K562 treated with DMSO at 1 percent for 48 hours (cell line): ENCODE data around the gene SUN2. TPM values are rescaled to one million over a fixed set of nuclear protein-coding genes. Genes with fewer than 3 reads are reported as not detected.

Source experiments
- total RNA-seq: library from RNA; unstranded; fragments of 300-600 nt; gene quantifications from 2 replicates; pipeline ENCODE4 v1.2.3, GENCODE V29; 2022; ENCODE audit warnings: low replicate concordance; ENCODE audit errors: extremely low read depth

SUN2 gene, protein sequence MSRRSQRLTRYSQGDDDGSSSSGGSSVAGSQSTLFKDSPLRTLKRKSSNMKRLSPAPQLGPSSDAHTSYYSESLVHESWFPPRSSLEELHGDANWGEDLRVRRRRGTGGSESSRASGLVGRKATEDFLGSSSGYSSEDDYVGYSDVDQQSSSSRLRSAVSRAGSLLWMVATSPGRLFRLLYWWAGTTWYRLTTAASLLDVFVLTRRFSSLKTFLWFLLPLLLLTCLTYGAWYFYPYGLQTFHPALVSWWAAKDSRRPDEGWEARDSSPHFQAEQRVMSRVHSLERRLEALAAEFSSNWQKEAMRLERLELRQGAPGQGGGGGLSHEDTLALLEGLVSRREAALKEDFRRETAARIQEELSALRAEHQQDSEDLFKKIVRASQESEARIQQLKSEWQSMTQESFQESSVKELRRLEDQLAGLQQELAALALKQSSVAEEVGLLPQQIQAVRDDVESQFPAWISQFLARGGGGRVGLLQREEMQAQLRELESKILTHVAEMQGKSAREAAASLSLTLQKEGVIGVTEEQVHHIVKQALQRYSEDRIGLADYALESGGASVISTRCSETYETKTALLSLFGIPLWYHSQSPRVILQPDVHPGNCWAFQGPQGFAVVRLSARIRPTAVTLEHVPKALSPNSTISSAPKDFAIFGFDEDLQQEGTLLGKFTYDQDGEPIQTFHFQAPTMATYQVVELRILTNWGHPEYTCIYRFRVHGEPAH
- total RNA-seq = not detected in 2 replicates

DNA sequence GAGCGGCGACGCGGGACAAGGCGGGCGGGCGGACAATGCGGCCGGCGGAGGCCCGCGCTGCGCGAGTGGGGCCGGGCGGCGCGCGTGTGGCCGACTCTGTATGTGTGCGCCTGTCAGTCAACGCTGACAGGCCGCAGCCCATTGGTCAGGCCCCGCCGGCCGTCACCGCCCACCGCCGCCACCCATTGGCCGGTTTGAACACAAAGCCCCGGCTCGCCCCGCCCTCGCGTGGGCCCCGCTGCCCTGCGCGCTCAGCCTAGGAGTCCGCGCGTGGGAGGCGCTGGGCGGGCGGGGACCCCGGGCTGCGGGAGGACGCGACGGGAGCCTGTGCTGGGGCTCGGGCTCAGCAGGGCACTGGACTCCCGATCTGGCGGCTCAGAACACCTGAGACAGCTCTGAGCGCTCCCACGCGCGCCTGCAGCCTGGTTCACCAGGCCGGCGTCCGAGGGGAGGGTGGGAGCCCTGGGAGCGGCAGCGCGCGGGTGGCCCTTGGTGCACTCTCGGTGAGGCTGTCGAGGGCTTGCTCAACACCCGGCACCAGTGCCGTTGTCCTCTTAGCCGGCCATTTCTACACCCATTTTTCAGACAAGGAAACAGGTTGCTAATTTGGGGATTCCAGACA, at the start of gene SUN2:
SUN2 (minus strand) TSS at position 88 of the 622 bp plus-strand sequence. CDS start 3,370 bp downstream, outside the sequence.

DNA sequence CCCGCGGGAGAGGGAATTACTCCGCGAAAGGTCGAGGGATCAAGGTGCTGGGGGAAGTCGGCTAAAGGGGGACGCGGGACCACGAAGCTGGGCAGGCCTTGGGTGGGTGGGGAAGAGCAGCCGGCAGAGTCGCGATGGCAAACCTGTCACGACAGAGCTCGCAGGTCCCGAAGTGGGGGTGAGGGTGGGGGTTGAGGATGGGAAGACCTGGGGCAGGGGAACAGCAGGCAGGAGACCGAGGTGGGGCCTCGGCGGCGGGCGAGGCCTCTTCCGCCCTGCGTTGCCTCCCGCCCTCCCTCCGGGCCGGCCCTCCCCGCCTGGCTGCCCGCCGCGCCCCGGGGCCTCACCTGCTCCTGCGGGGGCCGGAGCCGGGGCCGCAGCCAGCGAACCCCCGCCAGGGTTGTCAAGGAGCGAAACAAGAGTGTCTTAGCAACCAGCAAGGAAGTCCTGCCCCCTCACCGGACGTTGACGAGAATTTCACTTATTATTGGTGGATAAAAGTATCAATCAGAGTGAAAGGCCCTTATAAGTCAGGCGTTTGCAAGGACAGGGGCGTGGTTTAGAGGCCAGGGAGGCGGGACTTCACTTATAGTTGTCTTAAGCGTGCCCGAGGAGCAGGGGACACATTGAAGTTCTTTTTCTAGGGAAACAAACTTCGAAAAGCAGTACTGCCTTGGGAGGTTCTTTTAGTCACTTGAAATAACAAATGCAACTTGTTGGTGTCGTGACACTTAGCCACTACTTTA, 38.1 kb upstream of the SUN2 start, which contains the start of gene DNAL4:
DNAL4 (minus strand) TSS at position 423 of the 746 bp plus-strand sequence. CDS start 11,412 bp downstream, outside the sequence.

DNA sequence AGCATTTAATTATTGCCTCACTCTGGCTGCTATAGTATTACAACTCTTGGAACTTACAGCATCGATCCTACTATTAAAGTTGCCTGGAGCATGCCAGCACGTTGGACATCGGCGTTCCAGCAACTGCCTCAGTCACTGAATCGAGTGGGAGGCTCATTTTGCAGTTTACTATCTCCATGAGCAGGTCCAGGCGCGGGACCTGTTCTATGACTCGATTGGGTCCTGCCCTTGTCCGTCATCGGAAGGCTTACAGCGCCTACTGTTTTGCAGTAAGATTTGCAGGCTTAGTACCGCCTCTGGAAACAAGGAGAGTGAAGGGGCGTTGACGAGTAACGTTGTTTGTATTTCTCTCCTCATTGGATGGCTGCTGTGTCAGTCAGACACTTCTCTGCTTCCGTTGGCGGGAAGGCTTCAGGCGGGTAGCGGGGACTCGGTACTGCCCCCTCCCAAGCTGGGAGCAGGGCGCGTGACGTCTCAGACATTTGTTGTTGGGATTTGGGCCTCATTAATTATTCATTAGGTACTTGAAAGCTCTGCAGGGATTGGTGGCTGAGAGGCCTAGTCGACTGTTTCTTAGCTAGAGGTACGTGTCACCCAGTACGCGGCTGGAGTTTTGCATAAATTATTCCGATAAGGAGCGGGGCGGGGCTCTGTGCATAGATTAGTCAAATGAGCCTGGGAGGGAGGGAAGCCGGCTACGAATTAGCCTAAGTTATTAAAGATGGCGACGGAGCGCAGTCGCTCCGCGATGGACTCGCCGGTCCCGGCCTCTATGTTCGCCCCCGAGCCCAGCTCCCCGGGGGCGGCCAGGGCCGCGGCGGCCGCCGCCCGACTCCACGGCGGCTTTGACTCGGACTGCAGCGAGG, 50.3 kb downstream of the SUN2 start, which contains the start of gene GTPBP1:
GTPBP1 (plus strand) TSS at position 710 of the 866 bp plus-strand sequence; CDS start at position 722, 12 bp downstream.

DNA sequence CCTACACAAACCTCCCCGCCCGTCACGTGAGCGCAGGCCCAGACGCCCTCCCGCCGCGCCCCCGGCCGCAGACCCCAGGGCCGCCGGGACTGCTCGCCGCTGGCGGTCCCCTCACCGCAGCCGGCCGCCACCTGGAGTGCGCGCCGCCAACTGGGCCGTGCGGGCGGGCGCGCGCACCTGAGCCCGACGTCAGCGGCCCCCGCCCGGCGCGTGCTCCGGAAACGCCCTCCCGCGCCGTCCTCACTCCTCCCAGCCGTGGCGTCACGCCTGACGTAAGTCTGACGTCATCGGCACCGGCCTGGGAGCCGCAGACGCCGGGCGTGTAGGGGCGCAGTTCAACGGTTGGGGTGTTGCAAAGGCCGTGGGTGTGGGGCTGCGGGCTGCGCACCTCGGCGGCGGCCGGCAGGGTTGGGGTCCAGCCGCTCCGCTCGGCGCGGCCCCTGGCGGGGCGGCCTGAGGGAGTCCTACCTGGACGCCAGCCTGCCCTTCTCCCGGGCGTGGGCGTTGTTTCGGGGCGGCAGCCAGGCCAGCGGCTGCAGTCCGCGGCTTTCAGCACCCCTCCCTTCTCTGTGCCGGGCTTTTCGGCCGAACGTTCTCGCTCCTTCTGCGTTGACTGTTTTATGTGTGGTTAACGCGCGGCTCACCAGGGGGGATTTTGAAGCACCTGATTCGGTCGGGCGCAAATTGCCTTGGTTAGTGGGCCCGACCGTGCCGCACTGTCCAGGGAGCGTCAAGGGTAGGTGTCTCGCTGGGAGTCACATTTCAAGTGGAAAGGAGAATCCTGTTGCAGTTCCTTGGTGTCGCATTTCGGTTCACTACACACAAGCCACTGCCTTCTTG, 54.8 kb downstream of the SUN2 start, which contains the start of gene JOSD1:
JOSD1 (minus strand) TSS at position 155 of the 840 bp plus-strand sequence. CDS start 956 bp downstream, outside the sequence.

Other genes with a start within 250 kb of the SUN2 start
- 103 TPM in 1 of 2 replicates, not detected in the other for gene DDX17, start 249.7 kb downstream of the SUN2 start, total RNA-seq
- not detected in 2 replicates for gene DMC1, start 185.8 kb downstream of the SUN2 start, total RNA-seq
- gene FAM227A, start 99.6 kb downstream of the SUN2 start, total RNA-seq = not detected in 2 replicates
- not detected in 2 replicates for gene CBY1, start 99.4 kb downstream of the SUN2 start, total RNA-seq
- gene TOMM22, start 74.0 kb downstream of the SUN2 start, total RNA-seq = not detected in 2 replicates
- not detected in 2 replicates for gene JOSD1, start 55.1 kb downstream of the SUN2 start, total RNA-seq
- gene GTPBP1, start 50.1 kb downstream of the SUN2 start, total RNA-seq = not detected in 2 replicates
- not detected in 2 replicates for gene DNAL4, start 38.1 kb upstream of the SUN2 start, total RNA-seq
- not detected in 2 replicates for gene NPTXR, start 88.0 kb upstream of the SUN2 start, total RNA-seq
- not detected in 2 replicates for gene CBX6, start 116.2 kb upstream of the SUN2 start, total RNA-seq
- not detected in 2 replicates for gene APOBEC3A, start 201.6 kb upstream of the SUN2 start, total RNA-seq
- not detected in 2 replicates for gene APOBEC3B, start 226.3 kb upstream of the SUN2 start, total RNA-seq